ENCODE measurements around the gene GNB5.

The GNB5 gene

DNA sequence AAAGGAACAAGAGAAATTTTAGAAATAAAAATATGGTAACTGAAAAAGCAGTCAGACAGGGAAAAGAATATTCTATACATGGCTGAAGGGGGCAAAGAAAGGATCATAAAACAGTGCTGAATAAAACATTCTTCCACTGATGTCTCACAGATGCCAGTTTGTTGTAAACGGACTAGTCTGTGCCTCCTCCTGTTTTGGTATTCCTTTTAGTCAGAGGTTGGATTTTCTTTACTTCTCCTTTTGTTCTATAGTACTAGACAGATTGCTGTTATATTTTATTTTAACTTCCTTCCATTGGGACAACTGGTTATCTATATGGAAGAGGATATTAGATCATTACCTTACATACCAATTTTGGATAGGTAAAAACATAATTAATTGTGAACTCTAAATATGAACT is 16.0 kb upstream of the GNB5 start:
- no peak overlapping the region for H3K4me3 ChIP-seq (ENCODE audit: low read depth, low read length)
- H3K27me3 ChIP-seq (ENCODE audit: control insufficient read depth, insufficient read depth, low read length), result no peaks in the 10 kb centered on the region
- peaks cover 61% of the 10 kb centered on the region for H3K36me3 ChIP-seq (ENCODE audit: control insufficient read depth, insufficient read depth, low read length)
- no peak overlapping the region for H3K9ac ChIP-seq (ENCODE audit: low read depth, low read length)
- no peaks in the 10 kb centered on the region for H3K9me3 ChIP-seq (ENCODE audit: control insufficient read depth, insufficient read depth, low read length)
- H3K4me1 ChIP-seq (ENCODE audit: control insufficient read depth, insufficient read depth, low read length), result peaks cover 8% of the 10 kb centered on the region; the same call in 1 of the 2 replicates
- no peak overlapping the region for H3K27ac ChIP-seq (ENCODE audit: low read depth, low read length)

- Histone ChIP-seq H3K36me3 (ENCODE audit: control insufficient read depth, insufficient read depth, low read length) (peaks cover 54% of the 10 kb centered on the region), H3K27me3 (ENCODE audit: control insufficient read depth, insufficient read depth, low read length) (no peaks in the 10 kb centered on the region), H3K9me3 (ENCODE audit: control insufficient read depth, insufficient read depth, low read length) (no peaks in the 10 kb centered on the region), H3K4me1 (ENCODE audit: control insufficient read depth, insufficient read depth, low read length) (peaks cover 8% of the 10 kb centered on the region; the same call in 1 of the 2 replicates), H3K9ac (ENCODE audit: low read depth, low read length) (no peak overlapping the region), H3K4me3 (ENCODE audit: low read depth, low read length) (no peak overlapping the region), H3K27ac (ENCODE audit: low read depth, low read length) (no peak overlapping the region)
These were observed 15.3 kb upstream of the GNB5 start for GRCh38 chr15:52206446-52206845.

DNA sequence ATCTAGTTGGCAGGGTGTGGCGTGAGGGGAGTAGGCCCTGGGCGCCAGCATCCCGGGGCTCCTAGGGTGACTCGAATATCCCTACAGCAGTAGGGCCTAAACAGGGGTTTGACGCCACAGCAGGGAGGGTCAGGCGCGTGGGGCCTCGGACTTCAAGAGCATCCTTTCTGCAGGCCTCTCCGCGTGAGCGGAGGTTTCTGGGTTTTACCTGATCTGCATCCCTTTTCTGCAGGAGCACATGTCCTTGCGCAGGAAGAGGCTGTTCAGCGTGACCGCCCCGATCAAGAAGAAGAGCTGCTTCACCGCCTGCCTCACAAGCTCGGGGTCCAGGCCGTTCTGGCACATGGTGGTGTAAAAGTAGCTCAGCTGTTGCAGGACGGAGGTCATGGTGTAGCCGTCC is 13.5 kb upstream of the GNB5 start:
- H3K9ac ChIP-seq (ENCODE audit: low read depth, low read length), result no peak overlapping the region
- peaks cover 41% of the 10 kb centered on the region for H3K36me3 ChIP-seq (ENCODE audit: control insufficient read depth, insufficient read depth, low read length)
- no peak overlapping the region for H3K4me3 ChIP-seq (ENCODE audit: low read depth, low read length)
- peaks cover 8% of the 10 kb centered on the region; the same call in 1 of the 2 replicates for H3K4me1 ChIP-seq (ENCODE audit: control insufficient read depth, insufficient read depth, low read length)
- no peak overlapping the region for H3K27ac ChIP-seq (ENCODE audit: low read depth, low read length)
- no peaks in the 10 kb centered on the region for H3K27me3 ChIP-seq (ENCODE audit: control insufficient read depth, insufficient read depth, low read length)
- H3K9me3 ChIP-seq (ENCODE audit: control insufficient read depth, insufficient read depth, low read length), result no peaks in the 10 kb centered on the region

GRCh38 chr15:52200831-52201365 is 9.7 kb upstream of the GNB5 start:
- H3K27ac ChIP-seq (ENCODE audit: low read depth, low read length), result no peak overlapping the region
- no peak overlapping the region for H3K4me3 ChIP-seq (ENCODE audit: low read depth, low read length)
- no peak overlapping the region for H3K9ac ChIP-seq (ENCODE audit: low read depth, low read length)
- no peaks in the 10 kb centered on the region for H3K27me3 ChIP-seq (ENCODE audit: control insufficient read depth, insufficient read depth, low read length)
- no peaks in the 10 kb centered on the region for H3K9me3 ChIP-seq (ENCODE audit: control insufficient read depth, insufficient read depth, low read length)
- H3K4me1 ChIP-seq (ENCODE audit: control insufficient read depth, insufficient read depth, low read length), result peaks cover 8% of the 10 kb centered on the region; the same call in 1 of the 2 replicates
- peaks cover 34% of the 10 kb centered on the region for H3K36me3 ChIP-seq (ENCODE audit: control insufficient read depth, insufficient read depth, low read length)

GRCh38 chr15:52199271-52199670 is 8.1 kb upstream of the GNB5 start:
- Histone ChIP-seq H3K9ac (ENCODE audit: low read depth, low read length) (no peak overlapping the region), H3K4me3 (ENCODE audit: low read depth, low read length) (no peak overlapping the region), H3K9me3 (ENCODE audit: control insufficient read depth, insufficient read depth, low read length) (no peaks in the 10 kb centered on the region), H3K4me1 (ENCODE audit: control insufficient read depth, insufficient read depth, low read length) (no peaks in the 10 kb centered on the region), H3K27me3 (ENCODE audit: control insufficient read depth, insufficient read depth, low read length) (no peaks in the 10 kb centered on the region), H3K27ac (ENCODE audit: low read depth, low read length) (no peak overlapping the region), H3K36me3 (ENCODE audit: control insufficient read depth, insufficient read depth, low read length) (peaks cover 17% of the 10 kb centered on the region)

- Histone ChIP-seq H3K27ac (ENCODE audit: low read depth, low read length) (no peak overlapping the region), H3K4me3 (ENCODE audit: low read depth, low read length) (no peak overlapping the region), H3K9ac (ENCODE audit: low read depth, low read length) (no peak overlapping the region)
These were observed 5.7 kb upstream of the GNB5 start for GRCh38 chr15:52196891-52197290.

DNA sequence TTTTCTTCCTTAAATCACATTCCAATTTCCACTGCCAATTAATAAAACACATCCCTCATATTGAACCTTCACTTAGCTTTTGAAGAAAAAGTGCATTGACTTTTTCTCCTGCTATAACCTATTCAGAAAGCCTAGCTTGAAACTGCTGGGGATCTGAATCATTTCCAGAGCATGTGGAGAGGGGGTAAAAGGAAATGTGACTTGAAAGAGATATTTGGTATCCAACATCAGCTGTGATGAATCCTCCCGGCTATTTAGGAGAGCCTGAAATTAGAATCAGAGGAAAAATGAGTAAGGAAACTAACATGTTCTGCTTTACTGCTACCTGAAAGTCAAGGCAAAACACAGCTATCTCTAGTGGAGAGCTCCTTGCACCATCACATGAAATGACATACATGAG is 2.6 kb upstream of the GNB5 start:
- Histone ChIP-seq H3K9me3 (ENCODE audit: control insufficient read depth, insufficient read depth, low read length) (no peaks in the 10 kb centered on the region), H3K27ac (ENCODE audit: low read depth, low read length) (no peak overlapping the region), H3K36me3 (ENCODE audit: control insufficient read depth, insufficient read depth, low read length) (peaks cover 16% of the 10 kb centered on the region), H3K27me3 (ENCODE audit: control insufficient read depth, insufficient read depth, low read length) (no peaks in the 10 kb centered on the region), H3K9ac (ENCODE audit: low read depth, low read length) (no peak overlapping the region), H3K4me3 (ENCODE audit: low read depth, low read length) (no peak overlapping the region), H3K4me1 (ENCODE audit: control insufficient read depth, insufficient read depth, low read length) (no peaks in the 10 kb centered on the region)

More at GRCh38 chr15:52196891-52197290, 5.7 kb upstream of the GNB5 start:
- H3K36me3 ChIP-seq (ENCODE audit: control insufficient read depth, insufficient read depth, low read length), result peaks cover 16% of the 10 kb centered on the region
- H3K4me1 ChIP-seq (ENCODE audit: control insufficient read depth, insufficient read depth, low read length), result no peaks in the 10 kb centered on the region
- H3K27me3 ChIP-seq (ENCODE audit: control insufficient read depth, insufficient read depth, low read length), result no peaks in the 10 kb centered on the region
- H3K9me3 ChIP-seq (ENCODE audit: control insufficient read depth, insufficient read depth, low read length), result no peaks in the 10 kb centered on the region

DNA sequence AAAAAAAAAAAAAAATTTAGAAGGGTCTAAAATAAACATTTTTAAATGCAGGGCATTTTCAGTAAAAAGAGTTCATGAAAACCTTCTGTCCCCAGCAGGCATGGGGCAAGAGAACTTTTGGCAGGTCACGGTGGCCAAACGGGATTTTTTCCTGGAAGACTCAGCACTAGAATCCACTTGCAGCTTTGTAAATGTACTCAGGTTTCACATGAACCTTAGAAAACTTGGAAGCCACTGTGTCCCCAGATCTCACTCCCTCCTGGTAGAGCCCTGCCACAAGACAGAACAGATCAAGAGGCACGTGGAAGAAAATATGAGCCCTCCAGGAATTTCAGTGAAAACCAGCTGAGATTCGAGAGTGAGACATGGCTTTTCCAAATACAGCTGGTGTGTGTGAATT is 2.1 kb upstream of the GNB5 start:
- H3K36me3 ChIP-seq (ENCODE audit: control insufficient read depth, insufficient read depth, low read length), result peaks cover 16% of the 10 kb centered on the region
- H3K9ac ChIP-seq (ENCODE audit: low read depth, low read length), result no peak overlapping the region
- H3K9me3 ChIP-seq (ENCODE audit: control insufficient read depth, insufficient read depth, low read length), result no peaks in the 10 kb centered on the region
- H3K4me1 ChIP-seq (ENCODE audit: control insufficient read depth, insufficient read depth, low read length), result no peaks in the 10 kb centered on the region
- H3K4me3 ChIP-seq (ENCODE audit: low read depth, low read length), result no peak overlapping the region
- no peak overlapping the region for H3K27ac ChIP-seq (ENCODE audit: low read depth, low read length)
- H3K27me3 ChIP-seq (ENCODE audit: control insufficient read depth, insufficient read depth, low read length), result no peaks in the 10 kb centered on the region

- H3K4me3 ChIP-seq (ENCODE audit: low read depth, low read length), result no peak overlapping the region
- no peak overlapping the region for H3K27ac ChIP-seq (ENCODE audit: low read depth, low read length)
- no peak overlapping the region for H3K9ac ChIP-seq (ENCODE audit: low read depth, low read length)
- H3K9me3 ChIP-seq (ENCODE audit: control insufficient read depth, insufficient read depth, low read length), result no peaks in the 10 kb centered on the region
- no peaks in the 10 kb centered on the region for H3K4me1 ChIP-seq (ENCODE audit: control insufficient read depth, insufficient read depth, low read length)
- H3K27me3 ChIP-seq (ENCODE audit: control insufficient read depth, insufficient read depth, low read length), result no peaks in the 10 kb centered on the region
- no peaks in the 10 kb centered on the region for H3K36me3 ChIP-seq (ENCODE audit: control insufficient read depth, insufficient read depth, low read length)
These were observed 4.3 kb downstream of the GNB5 start for GRCh38 chr15:52186651-52187486.

- Histone ChIP-seq H3K36me3 (ENCODE audit: control insufficient read depth, insufficient read depth, low read length) (no peaks in the 10 kb centered on the region), H3K27ac (ENCODE audit: low read depth, low read length) (no peak overlapping the region), H3K9me3 (ENCODE audit: control insufficient read depth, insufficient read depth, low read length) (no peaks in the 10 kb centered on the region), H3K4me1 (ENCODE audit: control insufficient read depth, insufficient read depth, low read length) (peaks cover 3% of the 10 kb centered on the region; the same call in 1 of the 2 replicates), H3K9ac (ENCODE audit: low read depth, low read length) (no peak overlapping the region), H3K27me3 (ENCODE audit: control insufficient read depth, insufficient read depth, low read length) (peaks cover 13% of the 10 kb centered on the region), H3K4me3 (ENCODE audit: low read depth, low read length) (no peak overlapping the region)
These were observed 6.0 kb downstream of the GNB5 start for GRCh38 chr15:52185151-52185561.

GRCh38 chr15:52184721-52185120 is 6.5 kb downstream of the GNB5 start:
- H3K9me3 ChIP-seq (ENCODE audit: control insufficient read depth, insufficient read depth, low read length), result no peaks in the 10 kb centered on the region
- H3K27ac ChIP-seq (ENCODE audit: low read depth, low read length), result no peak overlapping the region
- H3K4me3 ChIP-seq (ENCODE audit: low read depth, low read length), result no peak overlapping the region
- peaks cover 3% of the 10 kb centered on the region; the same call in 1 of the 2 replicates for H3K4me1 ChIP-seq (ENCODE audit: control insufficient read depth, insufficient read depth, low read length)
- H3K9ac ChIP-seq (ENCODE audit: low read depth, low read length), result no peak overlapping the region
- H3K27me3 ChIP-seq (ENCODE audit: control insufficient read depth, insufficient read depth, low read length), result peaks cover 15% of the 10 kb centered on the region
- no peaks in the 10 kb centered on the region for H3K36me3 ChIP-seq (ENCODE audit: control insufficient read depth, insufficient read depth, low read length)
